Measurements from ENCODE around the gene PCDHB9. TPM values are rescaled to one million over a fixed set of nuclear protein-coding genes. Genes with fewer than 3 reads are reported as not detected.
A peak's percentile ranks its signal among the peaks of the same experiment; 100 is the strongest.
"Not testable (repeated sequence)": the region's sequence is repeated elsewhere in the genome, so short reads cannot be mapped to it uniquely, and the experiment has no call there.

PCDHB9 gene
- total and polyA plus RNA-seq, 2 donors (not counting 1 experiment from before 2014, with no cell fraction given), result 0.12 TPM

DNA sequence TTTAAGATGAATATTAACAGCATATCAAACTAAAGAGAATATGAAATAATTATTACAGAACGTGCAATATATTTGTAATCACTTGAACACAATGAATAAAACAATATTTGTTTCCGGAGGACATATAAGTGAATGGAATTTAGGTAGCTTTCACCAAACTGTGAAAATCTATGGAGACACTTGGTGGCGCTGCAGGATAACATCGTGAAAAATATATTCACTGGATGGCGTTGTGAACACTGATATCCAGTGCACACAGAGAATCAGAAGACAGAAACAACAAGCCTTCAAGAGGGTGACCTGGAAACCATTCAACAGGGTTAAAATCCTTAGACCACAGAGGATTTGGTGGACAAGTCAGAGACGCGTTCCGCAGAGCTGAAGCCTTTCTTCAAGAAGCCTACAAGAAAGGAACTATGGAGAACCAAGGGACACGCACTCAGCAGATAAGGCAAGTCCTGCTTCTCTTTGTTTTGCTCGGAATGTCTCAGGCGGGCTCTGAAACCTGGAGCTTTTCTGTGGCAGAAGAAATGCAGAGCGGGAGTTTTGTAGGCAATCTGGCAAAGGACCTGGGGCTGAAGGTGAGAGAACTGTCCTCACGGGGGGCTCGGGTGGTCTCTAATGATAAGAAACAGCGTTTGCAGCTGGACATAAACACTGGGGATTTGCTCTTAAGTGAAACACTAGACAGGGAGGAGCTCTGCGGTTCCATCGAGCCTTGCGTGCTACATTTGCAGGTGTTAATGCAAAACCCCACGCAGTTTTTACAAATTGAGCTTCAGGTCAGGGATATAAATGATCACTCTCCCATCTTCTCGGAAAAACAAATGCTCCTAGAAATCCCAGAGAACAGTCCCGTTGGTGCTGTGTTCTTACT lies 12.6 kb downstream of the PCDHB9 start, which contains the start of gene PCDHB11:
TSS of gene PCDHB11 (plus strand) at position 269 of the 877 bp plus-strand sequence. CDS start at position 417, 148 bp downstream.
- H3K27ac ChIP-seq (ENCODE audit: low read length in 2 of 2), result no peak within 1 kb of the TSS
- no peaks in the 10 kb centered on the region for H3K36me3 ChIP-seq (replicated peaks in 1 of 2; ENCODE audit: control extremely low read depth in 1 of 2, control insufficient read depth in 1 of 2, extremely low read depth in 1 of 2, insufficient read depth in 2 of 2, low read length in 1 of 2)
- H3K4me3 Mint-ChIP-seq, result no peak within 1 kb of the TSS
- peaks cover 6% of the 10 kb centered on the region for H3K27me3 Mint-ChIP-seq
- POLR2A ChIA-PET, result no interaction called here
- ATAC-seq (ENCODE audit: low read depth), result no peak
- peaks cover 0 to 8% (median 0%) of the 10 kb centered on the region in 4 experiments for H3K27me3 ChIP-seq (replicated peaks in 1 of 4; ENCODE audit: control extremely low read depth in 1 of 4, control insufficient read depth in 3 of 4, insufficient read depth in 4 of 4, low read length in 3 of 4)
- peak within 1 kb of the TSS; percentile 16 for H2AFZ ChIP-seq (ENCODE audit: insufficient read depth, low read depth, low read length, poor library complexity, severe bottlenecking)
- H3K9ac ChIP-seq (ENCODE audit: low read length), result no peak within 1 kb of the TSS
- no peaks in the 10 kb centered on the region for H4K20me1 ChIP-seq (ENCODE audit: control insufficient read depth, insufficient read depth, low read length, poor library complexity, severe bottlenecking)
- intact Hi-C loops (cut with micrococcal nuclease), result no loop called here
- H3K9me3 ChIP-seq (ENCODE audit: control extremely low read depth in 1 of 3, control insufficient read depth in 2 of 3, insufficient read depth in 1 of 3, low read length in 2 of 3), result peaks cover 4 to 27% (median 16%) of the 10 kb centered on the region in 3 donors
- H3K4me2 ChIP-seq (replicated peaks; ENCODE audit: low read depth, low read length, poor library complexity, severe bottlenecking), result no peak within 1 kb of the TSS
- CTCF ChIA-PET, result interaction anchor here (0.8 to 1.4 kb wide), 2 partner anchors 358 to 364 kb away, joined by 3 to 5 read pairs; no protein-coding TSS in a partner anchor
- H3K79me2 ChIP-seq (ENCODE audit: control insufficient read depth, insufficient read depth, low read length), result no peaks in the 10 kb centered on the region
- 47% methylated on average over 15 of the region's 21 CpGs for WGBS (ENCODE audit: insufficient coverage)
- TF ChIP-seq EZH2 (IDR thresholded peaks at IDR 0.05; ENCODE audit: borderline replicate concordance, insufficient read depth, low read depth, low read length, poor library complexity, severe bottlenecking), result no peak
- TF ChIP-seq, protein P1, sequence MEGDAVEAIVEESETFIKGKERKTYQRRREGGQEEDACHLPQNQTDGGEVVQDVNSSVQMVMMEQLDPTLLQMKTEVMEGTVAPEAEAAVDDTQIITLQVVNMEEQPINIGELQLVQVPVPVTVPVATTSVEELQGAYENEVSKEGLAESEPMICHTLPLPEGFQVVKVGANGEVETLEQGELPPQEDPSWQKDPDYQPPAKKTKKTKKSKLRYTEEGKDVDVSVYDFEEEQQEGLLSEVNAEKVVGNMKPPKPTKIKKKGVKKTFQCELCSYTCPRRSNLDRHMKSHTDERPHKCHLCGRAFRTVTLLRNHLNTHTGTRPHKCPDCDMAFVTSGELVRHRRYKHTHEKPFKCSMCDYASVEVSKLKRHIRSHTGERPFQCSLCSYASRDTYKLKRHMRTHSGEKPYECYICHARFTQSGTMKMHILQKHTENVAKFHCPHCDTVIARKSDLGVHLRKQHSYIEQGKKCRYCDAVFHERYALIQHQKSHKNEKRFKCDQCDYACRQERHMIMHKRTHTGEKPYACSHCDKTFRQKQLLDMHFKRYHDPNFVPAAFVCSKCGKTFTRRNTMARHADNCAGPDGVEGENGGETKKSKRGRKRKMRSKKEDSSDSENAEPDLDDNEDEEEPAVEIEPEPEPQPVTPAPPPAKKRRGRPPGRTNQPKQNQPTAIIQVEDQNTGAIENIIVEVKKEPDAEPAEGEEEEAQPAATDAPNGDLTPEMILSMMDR (IDR thresholded peaks at IDR 0.05), result no peak
- H3K4me3 ChIP-seq (ENCODE audit: control extremely low read depth in 1 of 5, extremely low read depth in 1 of 5, insufficient read depth in 1 of 5, low read depth in 2 of 5, low read length in 4 of 5), result no peak within 1 kb of the TSS
- H3K27ac Mint-ChIP-seq, result no peak within 1 kb of the TSS
- H3K4me1 Mint-ChIP-seq, result no peaks in the 10 kb centered on the region
- H3K4me1 ChIP-seq (ENCODE audit: control insufficient read depth in 2 of 2, insufficient read depth in 2 of 2, low read length in 2 of 2), result no peaks in the 10 kb centered on the region
- no peak for DNase-seq
- peaks cover 6% of the 10 kb centered on the region for H3K9me3 Mint-ChIP-seq (ENCODE audit: insufficient read depth)

DNA sequence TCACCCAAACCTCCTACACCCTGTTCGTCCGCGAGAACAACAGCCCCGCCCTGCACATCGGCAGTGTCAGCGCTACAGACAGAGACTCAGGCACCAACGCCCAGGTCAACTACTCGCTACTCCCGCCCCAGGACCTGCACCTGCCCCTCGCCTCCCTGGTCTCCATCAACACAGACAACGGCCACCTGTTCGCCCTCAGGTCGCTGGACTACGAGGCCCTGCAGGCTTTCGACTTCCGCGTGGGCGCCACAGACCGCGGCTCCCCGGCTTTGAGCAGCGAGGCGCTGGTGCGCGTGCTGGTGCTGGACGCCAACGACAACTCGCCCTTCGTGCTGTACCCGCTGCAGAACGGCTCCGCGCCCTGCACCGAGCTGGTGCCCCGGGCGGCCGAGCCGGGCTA lies 14.2 kb downstream of the PCDHB9 start:
- H3K4me1 ChIP-seq (ENCODE audit: control insufficient read depth in 2 of 2, insufficient read depth in 2 of 2, low read length in 2 of 2); POLR2A ChIA-PET; H3K27me3 ChIP-seq (replicated peaks in 1 of 4; ENCODE audit: control extremely low read depth in 1 of 4, control insufficient read depth in 3 of 4, insufficient read depth in 4 of 4, low read length in 3 of 4); intact Hi-C loops (cut with micrococcal nuclease); H3K4me1 Mint-ChIP-seq; H3K4me3 ChIP-seq (ENCODE audit: control extremely low read depth in 1 of 5, extremely low read depth in 1 of 5, insufficient read depth in 1 of 5, low read depth in 2 of 5, low read length in 4 of 5); ATAC-seq (ENCODE audit: low read depth); H3K27me3 Mint-ChIP-seq; H3K4me3 Mint-ChIP-seq; H3K4me2 ChIP-seq (replicated peaks; ENCODE audit: low read depth, low read length, poor library complexity, severe bottlenecking); H3K79me2 ChIP-seq (ENCODE audit: control insufficient read depth, insufficient read depth, low read length); H2AFZ ChIP-seq (ENCODE audit: insufficient read depth, low read depth, low read length, poor library complexity, severe bottlenecking); H4K20me1 ChIP-seq (ENCODE audit: control insufficient read depth, insufficient read depth, low read length, poor library complexity, severe bottlenecking); H3K27ac Mint-ChIP-seq; H3K9ac ChIP-seq (ENCODE audit: low read length); DNase-seq; H3K36me3 ChIP-seq (replicated peaks in 1 of 2; ENCODE audit: control extremely low read depth in 1 of 2, control insufficient read depth in 1 of 2, extremely low read depth in 1 of 2, insufficient read depth in 2 of 2, low read length in 1 of 2); H3K27ac ChIP-seq (ENCODE audit: low read length in 2 of 2); CTCF ChIA-PET; H3K9me3 Mint-ChIP-seq (ENCODE audit: insufficient read depth): not testable (repeated sequence)
- H3K9me3 ChIP-seq (ENCODE audit: control extremely low read depth in 1 of 3, control insufficient read depth in 2 of 3, insufficient read depth in 1 of 3, low read length in 2 of 3), result peaks cover 4 to 25% (median 15%) of the 10 kb centered on the region in 3 donors
- WGBS (ENCODE audit: insufficient coverage), result 38% methylated on average over 8 of the region's 38 CpGs

DNA sequence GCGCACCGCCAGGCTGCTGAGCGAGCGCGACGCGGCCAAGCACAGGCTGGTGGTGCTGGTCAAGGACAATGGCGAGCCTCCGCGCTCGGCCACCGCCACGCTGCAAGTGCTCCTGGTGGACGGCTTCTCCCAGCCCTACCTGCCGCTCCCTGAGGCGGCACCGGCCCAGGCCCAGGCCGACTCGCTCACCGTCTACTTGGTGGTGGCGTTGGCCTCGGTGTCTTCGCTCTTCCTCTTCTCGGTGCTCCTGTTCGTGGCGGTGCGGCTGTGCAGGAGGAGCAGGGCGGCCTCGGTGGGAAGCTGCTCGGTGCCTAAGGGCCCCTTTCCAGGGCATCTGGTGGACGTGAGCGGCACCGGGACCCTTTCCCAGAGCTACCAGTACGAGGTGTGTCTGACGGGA lies 14.7 kb downstream of the PCDHB9 start:
- H3K9me3 Mint-ChIP-seq (ENCODE audit: insufficient read depth); H3K4me3 ChIP-seq (ENCODE audit: control extremely low read depth in 1 of 5, extremely low read depth in 1 of 5, insufficient read depth in 1 of 5, low read depth in 2 of 5, low read length in 4 of 5); intact Hi-C loops (cut with micrococcal nuclease); ATAC-seq (ENCODE audit: low read depth); DNase-seq; H3K27me3 Mint-ChIP-seq; H3K27ac ChIP-seq (ENCODE audit: low read length in 2 of 2); POLR2A ChIA-PET; H4K20me1 ChIP-seq (ENCODE audit: control insufficient read depth, insufficient read depth, low read length, poor library complexity, severe bottlenecking); H3K4me1 ChIP-seq (ENCODE audit: control insufficient read depth in 2 of 2, insufficient read depth in 2 of 2, low read length in 2 of 2); CTCF ChIA-PET; H3K4me1 Mint-ChIP-seq; H3K27me3 ChIP-seq (replicated peaks in 1 of 4; ENCODE audit: control extremely low read depth in 1 of 4, control insufficient read depth in 3 of 4, insufficient read depth in 4 of 4, low read length in 3 of 4); H3K9ac ChIP-seq (ENCODE audit: low read length); H3K4me2 ChIP-seq (replicated peaks; ENCODE audit: low read depth, low read length, poor library complexity, severe bottlenecking); H3K27ac Mint-ChIP-seq; H3K4me3 Mint-ChIP-seq; H2AFZ ChIP-seq (ENCODE audit: insufficient read depth, low read depth, low read length, poor library complexity, severe bottlenecking); H3K79me2 ChIP-seq (ENCODE audit: control insufficient read depth, insufficient read depth, low read length); H3K36me3 ChIP-seq (replicated peaks in 1 of 2; ENCODE audit: control extremely low read depth in 1 of 2, control insufficient read depth in 1 of 2, extremely low read depth in 1 of 2, insufficient read depth in 2 of 2, low read length in 1 of 2): not testable (repeated sequence)
- peaks cover 4 to 25% (median 12%) of the 10 kb centered on the region in 3 donors for H3K9me3 ChIP-seq (ENCODE audit: control extremely low read depth in 1 of 3, control insufficient read depth in 2 of 3, insufficient read depth in 1 of 3, low read length in 2 of 3)
- 53% methylated on average over 28 of the region's 35 CpGs for WGBS (ENCODE audit: insufficient coverage)

All from B cell (primary cell).